Epithelial cell of esophagus (primary cell): ENCODE data around the gene GLYR1.

Source experiments
- DNase-seq: peaks from one replicate; pipeline ENCODE4 v3.0.0; 2010; ENCODE audit warnings: low read depth
- H3K4me3 ChIP-seq: 2 replicates; pipeline ENCODE4 v1.5.1; 2011; ENCODE audit warnings: mild to moderate bottlenecking, low read length, control low read depth
- TF ChIP-seq, protein P1 (sequence below): IDR thresholded peaks from 2 replicates; pipeline ENCODE4 v1.5.1; 2011; ENCODE audit warnings: low read depth, mild to moderate bottlenecking, low read length, control low read depth, inconsistent platforms; ENCODE audit not compliant: insufficient read depth; ENCODE audit errors: missing control alignments

The GLYR1 gene

GRCh38 chr16:4760221-4760910, 86.7 kb downstream of the GLYR1 start:
- TF ChIP-seq, protein P1, sequence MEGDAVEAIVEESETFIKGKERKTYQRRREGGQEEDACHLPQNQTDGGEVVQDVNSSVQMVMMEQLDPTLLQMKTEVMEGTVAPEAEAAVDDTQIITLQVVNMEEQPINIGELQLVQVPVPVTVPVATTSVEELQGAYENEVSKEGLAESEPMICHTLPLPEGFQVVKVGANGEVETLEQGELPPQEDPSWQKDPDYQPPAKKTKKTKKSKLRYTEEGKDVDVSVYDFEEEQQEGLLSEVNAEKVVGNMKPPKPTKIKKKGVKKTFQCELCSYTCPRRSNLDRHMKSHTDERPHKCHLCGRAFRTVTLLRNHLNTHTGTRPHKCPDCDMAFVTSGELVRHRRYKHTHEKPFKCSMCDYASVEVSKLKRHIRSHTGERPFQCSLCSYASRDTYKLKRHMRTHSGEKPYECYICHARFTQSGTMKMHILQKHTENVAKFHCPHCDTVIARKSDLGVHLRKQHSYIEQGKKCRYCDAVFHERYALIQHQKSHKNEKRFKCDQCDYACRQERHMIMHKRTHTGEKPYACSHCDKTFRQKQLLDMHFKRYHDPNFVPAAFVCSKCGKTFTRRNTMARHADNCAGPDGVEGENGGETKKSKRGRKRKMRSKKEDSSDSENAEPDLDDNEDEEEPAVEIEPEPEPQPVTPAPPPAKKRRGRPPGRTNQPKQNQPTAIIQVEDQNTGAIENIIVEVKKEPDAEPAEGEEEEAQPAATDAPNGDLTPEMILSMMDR, result no peak
- no peak for DNase-seq
- H3K4me3 ChIP-seq, result no peak overlapping the region

- TF ChIP-seq, protein P1, result no peak
- DNase-seq, result no peak
- no peak overlapping the region for H3K4me3 ChIP-seq
Observed at GRCh38 chr16:4755687-4756086, 91.4 kb downstream of the GLYR1 start.

DNA sequence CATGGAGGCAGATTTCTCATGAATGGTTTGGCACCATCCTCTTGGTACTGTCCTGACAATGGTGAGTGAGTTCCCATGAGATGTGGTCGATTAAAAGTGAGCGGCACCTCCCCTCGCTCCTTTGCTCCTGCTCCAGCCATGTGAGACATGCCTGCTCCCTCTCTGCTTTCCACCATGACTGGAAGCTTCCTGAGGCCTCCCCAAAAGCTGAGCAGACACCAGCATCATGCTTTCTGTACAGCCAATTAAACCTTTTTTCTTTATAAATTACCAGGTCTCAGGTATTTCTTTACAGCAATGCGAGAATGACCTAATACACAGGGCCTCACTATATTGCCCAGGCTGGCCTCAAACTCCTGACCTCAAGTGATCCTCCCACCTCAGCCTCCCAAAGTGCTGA, 92.2 kb downstream of the GLYR1 start:
- DNase-seq, result no peak
- TF ChIP-seq, protein P1, result no peak
- no peak overlapping the region for H3K4me3 ChIP-seq

- no peak for DNase-seq
- TF ChIP-seq, protein P1, result no peak
- H3K4me3 ChIP-seq, result no peak overlapping the region
Observed at GRCh38 chr16:4753227-4753626, 93.9 kb downstream of the GLYR1 start.
